ENCODE results near the gene FAF1. TPM values are rescaled to one million over a fixed set of nuclear protein-coding genes. Genes with fewer than 3 reads are reported as not detected.
"Not testable (repeated sequence)": the region's sequence is repeated elsewhere in the genome, so short reads cannot be mapped to it uniquely, and the experiment has no call there.

The FAF1 gene
- total and polyA plus RNA-seq, 9 of the 15 experiments (the other 6 are each of a cell fraction or from before 2014, with no cell fraction given) = 48.7 to 225 (median 118) TPM

GRCh38 chr1:50887555-50887954, 72.5 kb downstream of the FAF1 start:
- FAIRE-seq = not testable (repeated sequence)

GRCh38 chr1:50880373-50880772, 79.7 kb downstream of the FAF1 start:
- ChIA-PET CTCF (ENCODE audit: low intra/inter-chr PET ratio) (no interaction called here), POLR2A (no interaction called here)
- Histone ChIP-seq H3K4me3 (no peak overlapping the region), H3K9me1 (ENCODE audit: control insufficient read depth, insufficient read depth, low read length) (no peaks in the 10 kb centered on the region), H4K20me1 (replicated peaks; ENCODE audit: control insufficient read depth, insufficient read depth, low read length) (0 out of 2 replicates have a peak, but pooled peaks cover 4% of the 10 kb centered on the region), H3K36me3 (ENCODE audit: control insufficient read depth, insufficient read depth, low read length) (peaks cover 6% of the 10 kb centered on the region; the same call in 1 of the 3 replicates), H3K9ac (ENCODE audit: insufficient read depth in 1 of 2, low read depth in 2 of 2, low read length in 2 of 2) (no peak overlapping the region), H3K79me2 (ENCODE audit: control insufficient read depth, insufficient read depth, low read length) (peaks cover 86% of the 10 kb centered on the region), H3K4me1 (replicated peaks in 1 of 2; ENCODE audit: control insufficient read depth in 2 of 2, insufficient read depth in 2 of 2, low read length in 2 of 2) (no peaks in the 10 kb centered on the region; a peak in 1 of 5 replicates), H2AFZ (ENCODE audit: low read depth, low read length) (no peak overlapping the region), H3K27me3 (ENCODE audit: control insufficient read depth in 2 of 2, insufficient read depth in 2 of 2, low read length in 2 of 2) (no peaks in the 10 kb centered on the region), H3K27ac (ENCODE audit: extremely low read depth, low read depth, low read length) (no peak overlapping the region; the same call in 2 of the 3 replicates), H3K4me2 (ENCODE audit: insufficient read depth, low read length) (no peak overlapping the region), H3K9me3 (replicated peaks; ENCODE audit: control insufficient read depth, insufficient read depth, low read depth, low read length) (no peaks in the 10 kb centered on the region)
- WGBS (ENCODE audit: insufficient coverage, low coverage, missing lambda C conversion rate) = 74% methylated on average over 8 of the region's 8 CpGs
- intact Hi-C loops (cut with micrococcal nuclease) = no loop called here
- peak; percentile 53 for ATAC-seq
- in situ Hi-C loops (cut with MboI) = no loop called here
- no peak for FAIRE-seq
- TF ChIP-seq THRA (IDR thresholded peaks at IDR 0.05) (0 out of 2 replicates have a peak, but pooled peaks have one; percentile 40), NR2F6 (CRISPR knock-in tag; IDR thresholded peaks at IDR 0.05) (no peak), L3MBTL2 (IDR thresholded peaks at IDR 0.05) (peak; percentile 12; the same call in 1 of the 2 replicates)
- no TSS peak for BruUV-seq (replicated peaks)
- DNase-seq (ENCODE audit: extremely low read depth in 1 of 4, low spot score in 3 of 4) = no peak

More at GRCh38 chr1:50887555-50887954, 72.5 kb downstream of the FAF1 start:
- intact Hi-C loops (cut with micrococcal nuclease); H3K27ac ChIP-seq (ENCODE audit: extremely low read depth, low read depth, low read length); H3K9me3 ChIP-seq (replicated peaks; ENCODE audit: control insufficient read depth, insufficient read depth, low read depth, low read length); H3K27me3 ChIP-seq (ENCODE audit: control insufficient read depth in 2 of 2, insufficient read depth in 2 of 2, low read length in 2 of 2); BruUV-seq (replicated peaks); H3K4me3 ChIP-seq; H3K36me3 ChIP-seq (ENCODE audit: control insufficient read depth, insufficient read depth, low read length); in situ Hi-C loops (cut with MboI); ATAC-seq; POLR2A ChIA-PET; H3K9ac ChIP-seq (ENCODE audit: insufficient read depth in 1 of 2, low read depth in 2 of 2, low read length in 2 of 2); H4K20me1 ChIP-seq (replicated peaks; ENCODE audit: control insufficient read depth, insufficient read depth, low read length); H3K4me1 ChIP-seq (replicated peaks in 1 of 2; ENCODE audit: control insufficient read depth in 2 of 2, insufficient read depth in 2 of 2, low read length in 2 of 2); H3K4me2 ChIP-seq (ENCODE audit: insufficient read depth, low read length); DNase-seq (ENCODE audit: extremely low read depth in 1 of 4, low spot score in 3 of 4); H3K9me1 ChIP-seq (ENCODE audit: control insufficient read depth, insufficient read depth, low read length); CTCF ChIA-PET (ENCODE audit: low intra/inter-chr PET ratio); H2AFZ ChIP-seq (ENCODE audit: low read depth, low read length): not testable (repeated sequence)
- peaks cover 27% of the 10 kb centered on the region for H3K79me2 ChIP-seq (ENCODE audit: control insufficient read depth, insufficient read depth, low read length)
- TF ChIP-seq BCOR (IDR thresholded peaks at IDR 0.05) = peak; percentile 47; the same call in 1 of the 2 replicates
- WGBS (ENCODE audit: insufficient coverage, low coverage, missing lambda C conversion rate) = 94% methylated on average over 1 of the region's 1 CpG

Data from K562 (cell line).